GM18498 (cell line): Measurements from ENCODE around the gene RPUSD1.

ENCODE experiments used
- ATAC-seq: cut with Tn5 transposase; IDR thresholded peaks from one replicate; pipeline ENCODE4 v1.9.1; 2021; ENCODE audit warnings: mild to moderate bottlenecking, moderate library complexity; ENCODE audit not compliant: unreplicated experiment

Gene RPUSD1

DNA sequence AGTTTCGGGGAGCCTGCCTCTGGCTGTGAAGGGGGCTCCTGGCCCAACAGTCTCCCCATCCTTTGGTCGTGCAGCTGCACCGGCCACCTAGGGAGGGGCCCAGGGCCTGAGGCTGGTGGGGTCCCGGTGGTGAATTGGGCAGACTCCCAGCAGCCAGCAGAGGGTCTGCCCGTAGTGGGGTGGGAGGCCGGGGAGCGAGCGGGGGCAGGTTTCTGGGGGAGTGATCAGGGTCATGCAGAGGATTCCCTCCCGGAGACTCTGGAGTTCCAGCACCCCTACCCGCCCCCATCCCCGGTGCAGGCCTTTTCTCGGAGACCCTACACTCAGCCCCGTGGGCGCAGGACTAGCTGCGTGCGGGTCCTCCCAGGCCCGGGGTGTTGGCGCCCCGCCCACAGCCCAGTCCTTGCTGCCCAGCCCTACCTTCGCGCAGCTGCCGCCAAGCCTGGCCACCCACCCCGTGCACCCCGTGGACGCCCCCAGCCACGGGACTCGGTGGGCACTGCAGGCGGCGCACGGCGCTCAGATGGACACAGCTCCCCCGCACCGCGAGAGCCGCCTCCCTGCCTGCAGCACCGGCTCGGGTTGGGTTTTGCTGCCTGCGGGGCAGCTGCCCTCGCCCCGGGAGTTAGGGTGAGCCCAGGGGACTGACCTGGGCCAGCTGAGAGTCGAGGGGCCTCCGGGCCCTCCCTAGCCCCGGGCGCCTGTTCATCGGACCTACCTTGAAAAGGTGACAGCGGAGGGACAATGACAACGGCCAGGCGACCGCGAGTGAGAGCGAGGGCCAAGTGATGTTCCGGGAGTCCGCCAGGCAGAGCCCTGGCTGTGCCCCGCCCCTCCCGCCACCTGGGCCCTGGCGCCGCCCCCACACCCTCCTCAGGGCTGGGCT, 12.0 kb upstream of the RPUSD1 start, which contains the start of gene GNG13:
Gene GNG13 (minus strand): TSS at position 787 of the 886 bp plus-strand sequence. CDS start 1,657 bp downstream, outside the sequence.
- no peak for ATAC-seq

GRCh38 chr16:799111-799947, 11.1 kb upstream of the RPUSD1 start:
- ATAC-seq, result no peak

DNA sequence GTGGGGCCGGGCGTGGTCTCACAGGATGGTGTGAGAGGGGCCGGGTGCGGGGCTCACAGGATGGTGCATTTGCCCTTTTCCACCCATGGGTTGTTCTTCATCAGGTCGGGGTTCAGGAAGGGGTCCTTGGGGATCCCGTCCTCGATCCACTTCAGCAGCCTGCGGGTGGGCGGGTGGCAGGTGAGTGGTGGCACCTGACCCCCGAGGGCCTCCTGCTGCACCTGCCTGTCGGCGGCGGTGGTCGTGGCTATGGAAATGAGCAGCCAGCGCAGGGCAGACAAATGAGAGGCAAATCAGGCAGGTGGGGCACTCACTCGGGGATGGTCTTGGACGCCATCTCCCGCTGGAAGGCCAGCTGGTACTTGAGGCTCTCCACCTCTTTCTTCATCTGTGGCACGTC, 10.5 kb upstream of the RPUSD1 start:
- no peak for ATAC-seq

GRCh38 chr16:797686-798085, 9.5 kb upstream of the RPUSD1 start:
- no peak for ATAC-seq

GRCh38 chr16:797120-797420, 8.9 kb upstream of the RPUSD1 start:
- ATAC-seq, result no peak

GRCh38 chr16:796296-797119, 8.3 kb upstream of the RPUSD1 start:
- no peak for ATAC-seq

DNA sequence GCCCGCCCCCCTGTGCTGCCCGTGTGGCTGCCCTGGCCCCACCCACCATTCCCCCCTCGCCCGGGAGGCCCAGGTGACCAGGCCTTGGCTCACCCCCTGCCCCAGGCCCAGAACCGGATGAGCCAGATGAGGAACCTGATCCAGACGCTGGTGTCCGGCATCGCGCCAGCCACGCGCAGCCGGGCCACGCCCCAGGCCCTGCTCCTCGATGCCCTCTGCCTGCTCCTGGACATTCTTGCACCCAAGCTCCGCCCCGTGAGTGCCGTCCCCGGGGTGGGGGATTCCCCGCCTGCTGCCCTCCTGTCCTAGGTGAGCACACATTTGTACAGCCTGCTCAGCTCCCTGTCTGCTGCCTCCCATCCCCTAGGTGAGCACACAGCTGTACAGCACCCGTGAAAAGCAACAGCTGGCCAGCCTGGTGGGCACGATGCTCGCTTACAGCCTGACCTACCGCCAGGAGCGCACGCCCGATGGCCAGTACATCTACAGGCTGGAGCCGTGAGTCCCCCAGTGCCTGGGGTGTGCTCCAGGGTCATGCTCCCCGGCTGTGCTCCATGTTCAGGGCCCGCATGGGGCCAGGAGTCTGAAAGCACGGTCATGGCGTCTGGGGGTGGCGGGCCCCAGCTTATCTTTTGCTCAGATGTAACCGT, 7.5 kb upstream of the RPUSD1 start:
- ATAC-seq, result no peak

GRCh38 chr16:794853-795466, 6.8 kb upstream of the RPUSD1 start:
- no peak for ATAC-seq

DNA sequence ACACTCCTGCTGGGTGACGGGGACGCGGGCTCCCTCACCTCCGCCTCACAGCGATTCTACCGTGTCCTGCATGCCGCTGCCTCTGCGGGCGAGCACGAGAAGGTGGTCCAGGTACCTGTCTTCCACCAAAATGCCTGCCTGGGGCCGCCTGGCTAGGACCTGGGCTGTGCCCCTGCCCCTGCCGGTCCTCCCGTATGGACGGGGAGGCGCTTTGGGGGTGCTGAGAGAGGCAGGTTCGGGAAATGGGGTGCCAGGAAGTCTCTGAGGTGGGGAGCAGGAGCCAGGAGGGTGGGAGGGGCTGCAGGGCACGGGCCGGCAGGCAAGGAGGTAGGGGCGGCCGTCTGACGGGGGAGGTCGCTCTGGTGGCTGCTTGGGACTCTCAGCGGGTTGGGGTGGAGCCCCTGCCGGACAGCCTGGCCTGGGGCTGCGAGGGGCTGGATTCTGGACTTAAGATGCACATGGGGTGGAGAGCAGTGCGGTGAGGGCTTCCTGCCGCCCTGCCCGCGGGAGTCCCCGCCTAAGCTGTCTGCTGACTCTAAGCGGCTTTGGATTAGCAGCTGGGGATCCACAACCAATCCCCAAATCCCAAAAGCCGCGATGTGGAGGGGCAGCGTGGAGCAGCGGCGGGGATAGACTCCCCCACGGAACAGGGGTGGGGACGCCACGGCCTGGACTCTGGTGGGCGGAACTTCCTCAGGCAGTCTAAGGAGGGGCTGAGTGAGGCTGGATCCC, 6.1 kb upstream of the RPUSD1 start:
- ATAC-seq, result no peak

DNA sequence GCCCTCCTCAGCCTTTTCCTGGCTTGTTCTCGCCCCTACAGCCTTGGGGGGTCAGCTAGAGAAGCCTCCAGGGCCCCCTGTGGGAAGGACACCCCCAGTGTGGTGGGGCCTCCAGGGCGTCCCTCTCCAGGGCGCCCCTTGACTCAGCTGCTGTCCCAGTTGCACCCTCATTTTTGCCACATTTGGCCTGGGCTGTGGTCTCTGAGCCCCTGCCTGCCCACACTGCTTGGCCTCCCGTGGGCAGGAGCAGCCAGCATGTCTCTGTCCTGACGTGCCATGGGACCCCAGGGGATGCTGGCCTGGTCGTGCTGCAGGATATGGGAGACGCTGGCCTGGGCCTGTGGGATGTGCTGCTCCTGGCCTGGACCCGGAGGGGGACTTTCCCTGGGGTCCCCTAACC, 5.2 kb upstream of the RPUSD1 start:
- no peak for ATAC-seq

- no peak for ATAC-seq
Measured at GRCh38 chr16:792221-792995, 4.2 kb upstream of the RPUSD1 start.

DNA sequence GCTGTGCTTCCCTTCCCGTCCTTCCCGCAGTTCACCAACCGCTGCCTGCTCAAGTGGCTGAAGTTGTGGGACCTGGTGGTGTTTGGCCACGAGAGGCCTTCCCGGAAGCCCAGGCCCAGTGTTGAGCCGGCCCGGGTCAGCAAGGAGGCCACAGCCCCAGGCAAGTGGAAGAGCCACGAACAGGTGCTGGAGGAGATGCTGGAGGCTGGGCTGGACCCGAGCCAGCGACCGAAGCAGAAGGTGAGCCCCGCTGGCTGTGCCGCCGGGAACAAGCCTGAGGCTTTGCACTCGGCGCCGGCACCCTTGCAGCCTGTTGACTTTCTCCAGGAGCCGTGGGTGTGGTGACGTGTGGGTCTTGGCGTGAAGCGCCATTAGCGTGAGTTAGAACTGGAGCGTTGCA, 3.0 kb upstream of the RPUSD1 start:
- ATAC-seq, result no peak

DNA sequence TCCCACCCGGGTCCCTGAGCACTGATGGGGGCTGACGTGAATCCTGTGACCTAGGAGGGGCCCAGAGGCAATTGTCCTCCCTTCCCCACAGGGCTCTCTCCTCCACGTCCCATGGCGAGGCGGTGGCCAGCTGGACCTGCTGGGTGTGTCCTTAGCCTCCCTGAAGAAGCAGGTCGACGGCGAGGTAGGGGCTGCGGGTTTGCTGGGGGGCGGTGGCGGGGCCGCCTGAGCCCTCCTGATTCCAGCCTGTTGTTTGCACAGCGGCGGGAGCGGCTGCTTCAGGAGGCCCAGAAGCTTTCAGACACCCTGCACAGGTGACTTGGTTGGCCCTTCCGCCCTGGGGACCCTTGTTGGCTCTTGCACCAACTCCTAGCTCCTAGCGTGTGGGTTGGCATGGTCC, 1.9 kb upstream of the RPUSD1 start:
- no peak for ATAC-seq

DNA sequence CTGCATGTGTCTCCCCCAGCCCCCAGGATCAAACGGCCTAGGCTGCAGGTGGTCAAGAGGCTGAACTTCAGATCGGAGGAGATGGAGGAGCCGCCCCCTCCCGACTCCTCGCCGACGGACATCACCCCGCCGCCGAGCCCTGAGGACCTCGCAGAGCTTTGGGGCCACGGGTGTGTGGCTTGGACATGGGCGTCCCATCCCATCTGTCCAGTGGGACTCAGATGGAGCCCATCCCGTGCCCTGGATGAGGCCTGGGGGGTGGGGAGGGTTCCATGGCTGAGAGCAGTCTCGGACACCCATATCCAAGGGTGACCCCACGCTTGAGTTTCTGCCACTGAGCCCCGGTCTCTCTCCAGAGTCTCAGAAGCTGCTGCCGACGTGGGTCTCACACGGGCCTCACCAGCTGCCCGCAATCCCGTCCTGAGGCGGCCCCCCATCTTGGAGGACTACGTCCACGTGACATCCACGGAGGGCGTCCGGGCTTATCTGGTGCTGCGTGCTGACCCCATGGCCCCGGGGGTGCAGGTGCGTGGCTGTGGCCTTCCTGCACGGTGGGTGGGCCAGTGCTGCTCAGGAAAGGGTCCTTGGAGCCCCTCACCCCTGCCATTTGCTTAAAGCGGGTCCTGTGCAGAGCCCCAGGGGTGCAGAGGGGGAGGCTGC, 1.1 kb upstream of the RPUSD1 start:
- ATAC-seq, result no peak

DNA sequence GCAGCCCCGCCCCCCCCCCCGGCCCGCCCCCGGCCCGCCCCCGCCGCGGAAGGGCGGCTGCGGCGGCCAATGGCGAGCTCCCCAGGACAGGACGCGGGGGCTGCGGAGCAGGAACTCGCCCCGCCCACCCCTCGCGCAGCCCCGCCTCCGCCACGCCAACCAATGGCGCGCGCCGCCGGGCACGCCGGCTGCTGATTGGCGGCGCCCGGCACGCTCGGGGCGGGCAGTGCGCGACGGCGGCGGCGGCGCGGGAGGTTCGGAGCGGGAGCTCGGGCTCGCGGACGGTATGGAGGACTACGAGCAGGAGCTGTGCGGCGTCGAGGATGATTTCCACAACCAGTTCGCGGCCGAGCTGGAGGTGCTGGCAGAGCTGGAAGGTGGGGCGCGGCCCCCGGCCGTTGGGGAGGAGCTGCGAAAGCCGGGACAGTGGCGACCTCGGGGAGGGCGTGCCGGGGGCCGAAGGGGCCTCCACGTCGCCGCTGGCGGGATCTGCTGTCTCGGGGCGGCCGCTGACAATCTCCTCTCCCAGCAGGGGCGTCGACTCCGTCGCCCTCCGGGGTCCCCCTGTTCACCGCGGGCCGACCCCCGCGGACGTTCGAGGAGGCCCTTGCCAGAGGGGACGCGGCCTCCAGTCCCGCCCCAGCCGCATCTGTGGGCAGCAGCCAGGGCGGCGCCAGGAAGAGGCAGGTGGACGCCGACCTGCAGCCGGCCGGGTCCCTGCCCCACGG, 382 bp upstream of the RPUSD1 start, which contains the start of gene CHTF18:
Gene CHTF18 (plus strand): TSS at position 222 of the 728 bp plus-strand sequence. CDS start 65 bp downstream, at position 287.
- ATAC-seq, result peak; percentile 77

- no peak for ATAC-seq
Measured at GRCh38 chr16:787321-787966, 737 bp downstream of the RPUSD1 start.
